GM23248 (cell line): ENCODE results near the gene S100A13. TPM values are rescaled to one million over a fixed set of nuclear protein-coding genes. Genes with fewer than 3 reads are reported as not detected.

Experiments
- DNase-seq: peaks from one replicate; pipeline ENCODE4 v3.0.0-alpha.2; 2015
- H2AFZ ChIP-seq: fragments of 200-600 bp; sonication (generic); 2 replicates; pipeline ENCODE4 v1.6.1; 2016; ENCODE audit warnings: antibody characterized with exemption
- H3F3A ChIP-seq: fragments of 200-600 bp; sonication (generic); 2 replicates; pipeline ENCODE4 v1.6.1; 2016; ENCODE audit warnings: mild to moderate bottlenecking, antibody characterized with exemption, mixed run types; ENCODE audit not compliant: insufficient read depth
- H3K27ac ChIP-seq: fragments of 200-600 bp; sonication (generic); 2 replicates; pipeline ENCODE4 v1.5.1; 2016; ENCODE audit warnings: mild to moderate bottlenecking
- H3K27me3 ChIP-seq: fragments of 200-600 bp; sonication (generic); replicated peaks from 2 replicates; pipeline ENCODE4 v1.6.1; 2016; ENCODE audit warnings: mild to moderate bottlenecking; ENCODE audit not compliant: insufficient read depth
- H3K36me3 ChIP-seq: fragments of 200-600 bp; sonication (generic); 2 replicates; pipeline ENCODE4 v1.6.1; 2016; ENCODE audit warnings: low read depth, mild to moderate bottlenecking
- H3K4me1 ChIP-seq: fragments of 200-600 bp; sonication (generic); 2 replicates; pipeline ENCODE4 v1.6.1; 2016; ENCODE audit warnings: mild to moderate bottlenecking; ENCODE audit not compliant: insufficient read depth
- H3K4me2 ChIP-seq: fragments of 200-600 bp; sonication (generic); one replicate; pipeline ENCODE4 v1.6.1; 2016; ENCODE audit warnings: mild to moderate bottlenecking; ENCODE audit not compliant: unreplicated experiment
- H3K4me3 ChIP-seq: fragments of 200-600 bp; sonication (generic); 2 replicates; pipeline ENCODE4 v1.5.1; 2016; ENCODE audit warnings: mild to moderate bottlenecking
- H3K79me2 ChIP-seq: fragments of 200-600 bp; sonication (generic); 2 replicates; pipeline ENCODE4 v1.6.1; 2016; ENCODE audit warnings: mild to moderate bottlenecking; ENCODE audit not compliant: insufficient read depth
- H3K9ac ChIP-seq: fragments of 200-600 bp; sonication (generic); 2 replicates; pipeline ENCODE4 v1.6.1; 2016; ENCODE audit warnings: mild to moderate bottlenecking
- H3K9me2 ChIP-seq: fragments of 200-600 bp; sonication (generic); 2 replicates; pipeline ENCODE4 v1.6.1; 2016; ENCODE audit warnings: mixed run types, mild to moderate bottlenecking, moderate library complexity; ENCODE audit not compliant: insufficient read depth
- H3K9me3 ChIP-seq: fragments of 200-600 bp; sonication (generic); one replicate; pipeline ENCODE4 v1.6.1; 2017; ENCODE audit warnings: low read depth
- H4K20me1 ChIP-seq: fragments of 200-600 bp; sonication (generic); 2 replicates; pipeline ENCODE4 v1.6.0; 2016; ENCODE audit not compliant: insufficient read depth
- EZH2 ChIP-seq: fragments of 200-600 bp; sonication (generic); IDR thresholded peaks from 2 replicates; pipeline ENCODE4 v1.6.1; 2018; ENCODE audit warnings: antibody characterized with exemption, mild to moderate bottlenecking; ENCODE audit not compliant: insufficient read depth, poor library complexity, severe bottlenecking
- EZH2phosphoT487 ChIP-seq: fragments of 200-600 bp; sonication (generic); IDR thresholded peaks from 2 replicates; pipeline ENCODE4 v1.6.1; 2018; ENCODE audit warnings: antibody characterized with exemption, moderate library complexity, mild to moderate bottlenecking, low read depth; ENCODE audit not compliant: insufficient read depth
- WGBS, 2 experiments: methylation state at CpG; one replicate each; pipeline ENCODE4 v1.1.6; 2015 to 2017; ENCODE audit warnings: low lambda C conversion rate in 2 of 2, low coverage in 1 of 2; ENCODE audit errors: missing lambda C conversion rate in 2 of 2; 5-methylcytosine and 5-hydroxymethylcytosine counted together
- in situ Hi-C: fragments of 300-500 bp; cut with MboI; formaldehyde crosslinking; loops from 2 replicates; pipeline ENCODE4 v1.15.0; 2020
- polyA plus RNA-seq: library from polyadenylated mRNA; unstranded; fragments of >200 nt; fragmentation: Nextera tagmentation; extraction: Ambion mirVana; gene quantifications from 2 replicates; pipeline ENCODE4 v1.2.1, GENCODE V29; 2016
- total RNA-seq: library from RNA; depleted of rRNA; stranded (reverse); fragments of >200 nt; shearing (Covaris generic); gene quantifications from 2 replicates; pipeline ENCODE4 v1.2.3, GENCODE V29; 2014

S100A13 gene
- total and polyA plus RNA-seq, 2 experiments from 2014 or later, result 159 to 552 TPM

- TF ChIP-seq EZH2 (no peak), EZH2phosphoT487 (no peak)
- 88 to 90% methylated on average over 5 of the region's 5 CpGs for WGBS, 2 experiments
- DNase-seq, result no peak
- peaks cover 21% of the 10 kb centered on the region for H3K79me2 ChIP-seq
- no peaks in the 10 kb centered on the region for H3K4me1 ChIP-seq
- no peak overlapping the region for H3K4me3 ChIP-seq
- in situ Hi-C loops, result no loop called here
- H3K36me3 ChIP-seq, result peaks cover 44% of the 10 kb centered on the region
- H3K9ac ChIP-seq, result no peak overlapping the region
- no peaks in the 10 kb centered on the region for H3K27me3 ChIP-seq
- no peaks in the 10 kb centered on the region for H3K9me2 ChIP-seq
- no peaks in the 10 kb centered on the region for H3K9me3 ChIP-seq
- H2AFZ ChIP-seq, result no peak overlapping the region
- no peaks in the 10 kb centered on the region for H4K20me1 ChIP-seq
- H3F3A ChIP-seq, result peaks cover 33% of the 10 kb centered on the region
- H3K27ac ChIP-seq, result no peak overlapping the region
- H3K4me2 ChIP-seq, result no peak overlapping the region
Measured at GRCh38 chr1:153646672-153647345, 19.5 kb upstream of the S100A13 start.

GRCh38 chr1:153643816-153644215, 16.5 kb upstream of the S100A13 start:
- TF ChIP-seq EZH2phosphoT487 (no peak), EZH2 (no peak)
- no peaks in the 10 kb centered on the region for H3K9me3 ChIP-seq
- H2AFZ ChIP-seq, result no peak overlapping the region
- in situ Hi-C loops, result no loop called here
- no peak overlapping the region for H3K27ac ChIP-seq
- no peak overlapping the region for H3K4me2 ChIP-seq
- no peaks in the 10 kb centered on the region for H3K27me3 ChIP-seq
- no peaks in the 10 kb centered on the region for H3K4me1 ChIP-seq
- no peaks in the 10 kb centered on the region for H4K20me1 ChIP-seq
- peaks cover 37% of the 10 kb centered on the region for H3F3A ChIP-seq
- no peak overlapping the region for H3K9ac ChIP-seq
- no peak overlapping the region for H3K4me3 ChIP-seq
- H3K9me2 ChIP-seq, result no peaks in the 10 kb centered on the region
- DNase-seq, result no peak
- peaks cover 51% of the 10 kb centered on the region for H3K79me2 ChIP-seq
- H3K36me3 ChIP-seq, result peaks cover 73% of the 10 kb centered on the region

- no peaks in the 10 kb centered on the region for H3K27me3 ChIP-seq
- TF ChIP-seq EZH2 (no peak), EZH2phosphoT487 (no peak)
- DNase-seq, result no peak
- peaks cover 80% of the 10 kb centered on the region for H3K36me3 ChIP-seq
- no peak overlapping the region for H3K4me2 ChIP-seq
- in situ Hi-C loops, result no loop called here
- WGBS, 2 experiments, result 95% methylated on average over 11 of the region's 11 CpGs
- H3K4me3 ChIP-seq, result no peak overlapping the region
- no peak overlapping the region for H3K27ac ChIP-seq
- no peaks in the 10 kb centered on the region for H4K20me1 ChIP-seq
- H2AFZ ChIP-seq, result no peak overlapping the region
- H3K79me2 ChIP-seq, result peaks cover 58% of the 10 kb centered on the region
- H3K9me3 ChIP-seq, result no peaks in the 10 kb centered on the region
- H3K4me1 ChIP-seq, result no peaks in the 10 kb centered on the region
- no peaks in the 10 kb centered on the region for H3K9me2 ChIP-seq
- H3K9ac ChIP-seq, result no peak overlapping the region
- peaks cover 42% of the 10 kb centered on the region for H3F3A ChIP-seq
Measured at GRCh38 chr1:153643100-153643499, 15.8 kb upstream of the S100A13 start.

GRCh38 chr1:153642161-153642560, 14.9 kb upstream of the S100A13 start:
- Histone ChIP-seq H3K9me2 (no peaks in the 10 kb centered on the region), H3K79me2 (peaks cover 68% of the 10 kb centered on the region), H3K9me3 (no peaks in the 10 kb centered on the region), H3K36me3 (peaks cover 88% of the 10 kb centered on the region), H4K20me1 (no peaks in the 10 kb centered on the region), H3K27ac (no peak overlapping the region), H3K4me2 (no peak overlapping the region), H2AFZ (no peak overlapping the region), H3K27me3 (no peaks in the 10 kb centered on the region), H3F3A (peaks cover 48% of the 10 kb centered on the region), H3K4me3 (no peak overlapping the region), H3K9ac (no peak overlapping the region), H3K4me1 (no peaks in the 10 kb centered on the region)
- DNase-seq, result no peak
- in situ Hi-C loops, result no loop called here
- TF ChIP-seq EZH2phosphoT487 (no peak), EZH2 (no peak)
- WGBS, 2 experiments, result 94% methylated on average over 11 of the region's 11 CpGs
